Peyer's patch (tissue), 4 donors: Measurements from ENCODE around the gene CREBBP. TPM values are rescaled to one million over a fixed set of nuclear protein-coding genes. Genes with fewer than 3 reads are reported as not detected.

ENCODE experiments used
- DNase-seq, 3 donors: peaks; one replicate each; pipeline ENCODE4 v3.0.0-alpha.2; 2017 to 2019
- H3K27ac ChIP-seq, 4 donors: fragments of 200-600 bp; sonication (generic); one replicate each; pipeline ENCODE4 v1.5.1; 2016 to 2019
- H3K27me3 ChIP-seq, 2 donors: fragments of 200-600 bp; sonication (generic); one replicate each; pipeline ENCODE4 v1.5.1; 2019
- H3K36me3 ChIP-seq, 3 donors: fragments of 200-600 bp; sonication (generic); one replicate each; pipeline ENCODE4 v1.5.1; 2016 to 2019
- H3K4me1 ChIP-seq, 4 donors: fragments of 200-600 bp; sonication (generic); one replicate each; pipeline ENCODE4 v1.5.1; 2016 to 2019
- H3K4me3 ChIP-seq, 4 donors: fragments of 200-600 bp; sonication (generic); 1 replicate in 3 of 4; 2 replicates in 1 of 4; pipeline ENCODE4 v1.5.1; 2016 to 2019; ENCODE audit warnings: mild to moderate bottlenecking in 1 of 4
- H3K9me3 ChIP-seq, 4 donors: fragments of 200-600 bp; sonication (generic); one replicate each; pipeline ENCODE4 v1.5.1; 2016 to 2019; ENCODE audit warnings: mild to moderate bottlenecking in 1 of 4
- POLR2A ChIP-seq, 2 donors: fragments of 450-650 bp; IDR thresholded peaks; one replicate each; pipeline ENCODE4 v1.5.1; 2017; ENCODE audit warnings: antibody characterized with exemption in 2 of 2, mild to moderate bottlenecking in 2 of 2, moderate library complexity in 2 of 2
- total RNA-seq, 4 donors: library from RNA; depleted of rRNA; stranded (reverse); fragments of >200 nt; gene quantifications; one replicate each; pipeline ENCODE4 v1.1.0, GENCODE V29; 2016
- TF ChIP-seq, protein P1 (sequence below), 6 experiments: fragments of 450-650 bp in 4 of 6; fragments of 200-600 bp in 2 of 6; sonication (generic) in 1 of 6; IDR thresholded peaks; one replicate each; pipeline ENCODE4 v1.5.1; 2017 to 2019; ENCODE audit warnings: antibody characterized with exemption in 6 of 6, mild to moderate bottlenecking in 3 of 6, moderate library complexity in 1 of 6

Gene CREBBP
- total RNA-seq, 4 donors from 2014 or later = 84.2 to 238 (median 140) TPM

DNA sequence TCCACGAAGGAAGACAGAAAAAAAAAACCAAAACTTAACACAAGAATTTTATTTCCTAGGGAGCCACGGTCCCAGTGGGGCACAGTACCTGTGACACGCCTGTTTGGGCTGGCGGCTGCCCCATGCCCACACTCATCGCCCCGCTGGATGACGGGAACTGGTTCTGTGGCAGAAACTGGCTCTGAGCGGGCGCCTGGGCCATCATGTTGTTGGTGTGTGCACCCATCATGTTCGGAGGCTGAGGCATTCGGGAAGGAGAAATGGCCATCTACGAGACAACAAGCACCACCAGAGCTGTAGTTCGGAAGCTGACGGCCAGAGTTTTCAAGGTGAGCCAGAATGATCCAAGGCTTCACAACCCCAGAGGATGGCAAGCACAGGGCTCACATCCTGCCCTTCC, 106.8 kb downstream of the CREBBP start:
- DNase-seq = no peak
- peaks cover 0 to 97% (median 0%) of the 10 kb centered on the region in 3 donors for H3K36me3 ChIP-seq
- H3K27me3 ChIP-seq = no peaks in the 10 kb centered on the region
- TF ChIP-seq, protein P1, sequence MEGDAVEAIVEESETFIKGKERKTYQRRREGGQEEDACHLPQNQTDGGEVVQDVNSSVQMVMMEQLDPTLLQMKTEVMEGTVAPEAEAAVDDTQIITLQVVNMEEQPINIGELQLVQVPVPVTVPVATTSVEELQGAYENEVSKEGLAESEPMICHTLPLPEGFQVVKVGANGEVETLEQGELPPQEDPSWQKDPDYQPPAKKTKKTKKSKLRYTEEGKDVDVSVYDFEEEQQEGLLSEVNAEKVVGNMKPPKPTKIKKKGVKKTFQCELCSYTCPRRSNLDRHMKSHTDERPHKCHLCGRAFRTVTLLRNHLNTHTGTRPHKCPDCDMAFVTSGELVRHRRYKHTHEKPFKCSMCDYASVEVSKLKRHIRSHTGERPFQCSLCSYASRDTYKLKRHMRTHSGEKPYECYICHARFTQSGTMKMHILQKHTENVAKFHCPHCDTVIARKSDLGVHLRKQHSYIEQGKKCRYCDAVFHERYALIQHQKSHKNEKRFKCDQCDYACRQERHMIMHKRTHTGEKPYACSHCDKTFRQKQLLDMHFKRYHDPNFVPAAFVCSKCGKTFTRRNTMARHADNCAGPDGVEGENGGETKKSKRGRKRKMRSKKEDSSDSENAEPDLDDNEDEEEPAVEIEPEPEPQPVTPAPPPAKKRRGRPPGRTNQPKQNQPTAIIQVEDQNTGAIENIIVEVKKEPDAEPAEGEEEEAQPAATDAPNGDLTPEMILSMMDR (IDR thresholded peaks at IDR 0.05) = no peak
- TF ChIP-seq POLR2A (IDR thresholded peaks at IDR 0.05) = no peak
- H3K9me3 ChIP-seq = no peaks in the 10 kb centered on the region
- no peaks in the 10 kb centered on the region for H3K4me1 ChIP-seq
- H3K27ac ChIP-seq = no peak overlapping the region
- no peak overlapping the region for H3K4me3 ChIP-seq

DNA sequence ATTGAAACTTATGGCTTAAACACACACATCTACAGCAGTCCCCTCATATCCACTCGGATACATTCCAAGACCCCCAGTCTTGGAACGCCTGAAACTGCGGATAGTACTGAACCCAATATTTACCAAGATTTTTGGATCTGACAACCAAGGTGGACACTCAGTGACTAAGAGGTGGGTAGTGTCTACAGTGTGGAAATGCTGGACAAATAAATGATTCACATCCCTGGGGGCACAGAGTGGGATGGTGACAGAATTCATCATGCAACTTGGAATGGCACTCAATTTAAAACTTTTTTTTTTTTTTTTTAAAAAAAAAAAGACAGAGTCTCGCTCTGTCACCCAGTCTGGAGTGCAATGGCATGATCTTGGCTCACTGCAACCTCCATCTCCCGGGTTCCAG, 109.0 kb downstream of the CREBBP start:
- no peak for DNase-seq
- Histone ChIP-seq H3K27me3 (no peaks in the 10 kb centered on the region), H3K36me3 (peaks cover 0 to 98% (median 0%) of the 10 kb centered on the region in 3 donors), H3K27ac (no peak overlapping the region), H3K9me3 (no peaks in the 10 kb centered on the region), H3K4me3 (no peak overlapping the region), H3K4me1 (no peaks in the 10 kb centered on the region)
- no peak for TF ChIP-seq POLR2A (IDR thresholded peaks at IDR 0.05)
- TF ChIP-seq, protein P1 (IDR thresholded peaks at IDR 0.05) = no peak

DNA sequence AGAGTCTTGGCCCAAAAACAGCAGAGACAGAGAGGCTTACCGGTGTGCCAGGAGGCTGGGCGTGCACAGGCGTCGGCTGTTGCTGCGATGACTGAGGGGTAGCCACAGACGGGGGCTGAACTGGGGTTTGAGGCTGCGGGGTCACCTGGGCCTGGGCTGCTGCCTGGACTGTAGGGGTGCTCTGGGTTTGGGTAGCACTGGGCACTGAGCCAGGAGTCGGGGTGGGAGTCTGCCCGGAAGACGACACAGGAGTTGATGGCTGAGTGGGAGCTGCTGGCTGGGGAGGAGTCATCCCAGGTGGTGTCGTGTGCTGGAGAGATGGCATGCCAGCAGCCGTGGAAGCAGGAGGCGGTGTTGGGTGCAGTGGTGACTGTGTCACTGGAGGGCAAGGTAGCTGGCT, 110.0 kb downstream of the CREBBP start:
- H3K36me3 ChIP-seq = peaks cover 0 to 98% (median 0%) of the 10 kb centered on the region in 3 donors
- no peaks in the 10 kb centered on the region for H3K9me3 ChIP-seq
- no peak overlapping the region for H3K4me3 ChIP-seq
- TF ChIP-seq POLR2A (IDR thresholded peaks at IDR 0.05) = no peak
- TF ChIP-seq, protein P1 (IDR thresholded peaks at IDR 0.05) = no peak
- no peak for DNase-seq
- no peaks in the 10 kb centered on the region for H3K27me3 ChIP-seq
- no peaks in the 10 kb centered on the region for H3K4me1 ChIP-seq
- no peak overlapping the region for H3K27ac ChIP-seq

DNA sequence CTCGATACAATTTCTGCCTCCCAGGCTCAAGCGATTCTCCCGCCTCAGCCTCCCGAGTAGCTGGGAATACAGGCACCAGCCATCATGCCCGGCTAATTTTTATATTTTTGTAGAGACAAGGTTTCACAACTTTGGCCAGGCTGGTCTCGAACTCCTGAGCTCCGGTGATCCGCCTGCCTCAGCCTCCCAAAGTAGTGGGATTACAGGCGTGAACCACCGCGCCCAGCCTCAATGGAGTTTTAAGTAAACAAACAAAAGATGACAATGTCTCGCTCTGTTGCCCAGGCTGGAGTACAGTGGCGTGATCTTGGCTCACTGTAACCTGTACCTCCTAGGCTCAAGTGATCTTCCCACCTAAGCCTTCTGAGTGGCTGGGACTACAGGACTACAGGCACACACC, 110.6 kb downstream of the CREBBP start:
- no peak for DNase-seq
- H3K36me3 ChIP-seq = peaks cover 0 to 98% (median 0%) of the 10 kb centered on the region in 3 donors
- no peaks in the 10 kb centered on the region for H3K4me1 ChIP-seq
- H3K4me3 ChIP-seq = no peak overlapping the region
- no peak overlapping the region for H3K27ac ChIP-seq
- TF ChIP-seq, protein P1 (IDR thresholded peaks at IDR 0.05) = no peak
- TF ChIP-seq POLR2A (IDR thresholded peaks at IDR 0.05) = no peak
- H3K9me3 ChIP-seq = no peaks in the 10 kb centered on the region
- no peaks in the 10 kb centered on the region for H3K27me3 ChIP-seq

DNA sequence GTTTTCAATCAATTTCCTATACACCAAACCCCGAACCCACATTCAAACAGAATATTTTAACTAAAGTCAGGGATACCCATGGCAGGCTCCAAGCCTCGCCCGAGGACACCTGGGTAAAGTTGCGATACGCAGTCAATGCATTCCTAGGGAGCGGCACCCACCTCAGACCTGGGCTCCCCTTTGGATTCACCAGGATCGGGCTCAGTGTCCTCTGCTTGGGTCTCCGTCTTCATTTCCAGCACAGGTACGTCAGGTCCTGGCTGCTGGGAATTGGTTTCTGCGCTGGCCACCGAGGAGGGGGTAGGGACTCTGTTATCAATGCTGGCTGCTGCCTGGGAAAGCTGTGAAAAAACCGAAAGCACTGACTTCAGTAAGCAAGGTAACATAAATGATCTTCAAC, 111.5 kb downstream of the CREBBP start:
- TF ChIP-seq, protein P1 (IDR thresholded peaks at IDR 0.05) = no peak
- TF ChIP-seq POLR2A (IDR thresholded peaks at IDR 0.05) = no peak
- no peaks in the 10 kb centered on the region for H3K9me3 ChIP-seq
- no peaks in the 10 kb centered on the region for H3K27me3 ChIP-seq
- peaks cover 0 to 98% (median 0%) of the 10 kb centered on the region in 3 donors for H3K36me3 ChIP-seq
- H3K4me1 ChIP-seq = no peaks in the 10 kb centered on the region
- H3K27ac ChIP-seq = no peak overlapping the region
- no peak overlapping the region for H3K4me3 ChIP-seq
- DNase-seq = no peak
